GM20000 (cell line): ENCODE results near the gene IRF2BP1.

Experiments used
- DNase-seq: peaks from one replicate; pipeline ENCODE4 v3.0.0; 2012; ENCODE audit warnings: low spot score
- TF ChIP-seq, protein P1 (sequence below): IDR thresholded peaks from 2 replicates; pipeline ENCODE4 v1.5.1; 2012; ENCODE audit warnings: mild to moderate bottlenecking, control low read depth; ENCODE audit errors: extremely low read depth, missing control alignments

Gene IRF2BP1

DNA sequence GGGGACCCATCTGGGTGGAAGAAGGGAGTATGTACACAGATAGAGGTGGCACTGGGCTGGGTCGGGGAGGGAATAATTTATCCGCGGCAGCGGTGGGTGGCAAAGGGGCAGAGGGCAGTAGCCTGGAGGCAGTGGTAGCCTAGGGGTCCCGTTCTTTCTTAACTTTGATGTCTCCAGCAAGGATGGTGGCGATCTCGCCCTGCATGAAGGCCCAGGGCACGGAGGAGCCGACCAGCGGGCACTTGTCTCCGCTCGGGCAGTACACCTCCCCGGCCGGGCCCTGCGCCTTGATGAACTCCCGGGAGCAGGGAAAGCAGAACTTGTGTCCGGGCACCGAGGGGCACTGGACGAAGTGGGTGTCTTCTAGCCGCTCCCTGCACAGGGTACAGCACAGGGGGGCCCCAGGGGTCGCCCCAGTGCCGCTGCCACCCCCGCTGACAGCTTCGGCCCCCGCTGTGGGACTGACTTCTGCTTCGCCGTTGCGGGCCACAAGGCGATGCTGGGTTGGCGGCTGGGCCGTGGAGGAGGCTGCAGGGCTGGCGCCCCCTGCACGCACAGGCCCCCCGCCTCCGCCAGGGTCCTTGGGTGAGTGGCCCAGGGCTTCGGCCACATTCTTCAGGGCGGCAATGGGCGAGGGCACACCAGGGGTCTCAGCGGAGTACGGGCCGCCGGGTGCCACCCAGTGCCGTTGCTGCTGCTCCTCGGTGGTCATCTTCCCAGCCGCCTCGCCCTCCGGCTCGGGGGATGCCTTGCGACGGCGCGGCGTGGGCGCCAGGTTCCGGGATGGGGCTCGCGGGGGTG is 1.9 kb downstream of the IRF2BP1 start:
- no peak for DNase-seq
- TF ChIP-seq, protein P1, sequence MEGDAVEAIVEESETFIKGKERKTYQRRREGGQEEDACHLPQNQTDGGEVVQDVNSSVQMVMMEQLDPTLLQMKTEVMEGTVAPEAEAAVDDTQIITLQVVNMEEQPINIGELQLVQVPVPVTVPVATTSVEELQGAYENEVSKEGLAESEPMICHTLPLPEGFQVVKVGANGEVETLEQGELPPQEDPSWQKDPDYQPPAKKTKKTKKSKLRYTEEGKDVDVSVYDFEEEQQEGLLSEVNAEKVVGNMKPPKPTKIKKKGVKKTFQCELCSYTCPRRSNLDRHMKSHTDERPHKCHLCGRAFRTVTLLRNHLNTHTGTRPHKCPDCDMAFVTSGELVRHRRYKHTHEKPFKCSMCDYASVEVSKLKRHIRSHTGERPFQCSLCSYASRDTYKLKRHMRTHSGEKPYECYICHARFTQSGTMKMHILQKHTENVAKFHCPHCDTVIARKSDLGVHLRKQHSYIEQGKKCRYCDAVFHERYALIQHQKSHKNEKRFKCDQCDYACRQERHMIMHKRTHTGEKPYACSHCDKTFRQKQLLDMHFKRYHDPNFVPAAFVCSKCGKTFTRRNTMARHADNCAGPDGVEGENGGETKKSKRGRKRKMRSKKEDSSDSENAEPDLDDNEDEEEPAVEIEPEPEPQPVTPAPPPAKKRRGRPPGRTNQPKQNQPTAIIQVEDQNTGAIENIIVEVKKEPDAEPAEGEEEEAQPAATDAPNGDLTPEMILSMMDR = no peak

DNA sequence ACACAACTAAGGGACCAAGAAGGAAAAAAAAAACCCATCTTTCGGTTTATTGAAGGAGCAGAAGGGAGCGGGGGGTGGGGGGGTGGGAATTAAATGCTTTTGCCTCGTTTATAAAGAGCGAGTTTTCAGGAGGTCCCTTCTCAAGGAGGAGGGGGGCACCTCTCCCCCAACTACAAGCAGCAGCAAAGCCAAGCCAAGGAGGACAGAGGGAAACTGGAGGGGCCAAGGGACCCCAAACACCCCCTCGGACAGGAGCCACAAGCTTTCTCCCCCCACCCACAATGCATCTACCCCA is 2.4 kb downstream of the IRF2BP1 start:
- TF ChIP-seq, protein P1 = no peak
- no peak for DNase-seq

DNA sequence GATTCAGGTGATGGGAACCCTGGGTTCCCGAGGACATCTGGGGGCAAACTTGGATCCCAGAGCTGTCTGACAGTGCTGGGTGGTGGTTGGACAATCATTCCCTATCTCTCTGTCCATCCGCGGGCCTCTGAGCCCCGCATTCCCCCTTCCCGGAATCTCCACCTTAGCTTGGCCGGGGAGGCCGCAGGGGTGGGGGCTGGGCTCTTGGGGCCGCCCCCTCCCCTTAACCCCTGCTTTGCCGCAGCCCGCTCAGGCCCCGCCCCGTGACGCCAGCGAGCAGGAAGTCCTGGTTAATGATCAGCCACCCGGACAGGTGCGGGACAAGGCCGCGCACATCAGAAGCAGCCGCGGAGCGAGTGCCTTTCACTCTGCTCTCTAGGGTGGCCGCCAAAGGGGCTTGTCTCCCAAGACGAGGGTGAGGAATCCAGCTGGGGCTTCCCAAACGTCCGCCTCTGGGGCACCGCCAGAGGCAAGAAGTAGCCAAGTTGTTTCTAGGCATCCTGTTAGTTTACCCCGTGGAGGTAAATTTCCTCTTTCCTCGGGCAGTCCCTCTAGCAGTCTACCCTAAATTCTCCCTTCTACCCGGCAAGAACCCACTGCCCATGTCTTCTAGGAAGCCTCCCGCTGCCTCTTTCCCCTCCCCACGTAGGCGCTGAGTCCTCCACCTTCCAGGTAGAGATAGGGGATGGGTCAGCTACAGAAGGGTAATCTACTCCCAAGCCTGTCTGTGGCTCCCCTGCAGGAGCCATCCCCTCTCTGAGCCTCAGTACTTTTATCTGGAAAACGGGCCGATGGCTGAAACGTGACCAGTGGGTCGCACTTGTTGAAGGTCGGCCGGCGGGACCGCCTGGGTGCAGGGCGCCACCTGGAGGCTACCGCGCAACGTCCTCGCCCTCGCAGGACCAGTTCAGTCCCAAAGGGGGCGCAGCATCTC is 3.0 kb downstream of the IRF2BP1 start:
- TF ChIP-seq, protein P1 = peak; percentile 100

DNA sequence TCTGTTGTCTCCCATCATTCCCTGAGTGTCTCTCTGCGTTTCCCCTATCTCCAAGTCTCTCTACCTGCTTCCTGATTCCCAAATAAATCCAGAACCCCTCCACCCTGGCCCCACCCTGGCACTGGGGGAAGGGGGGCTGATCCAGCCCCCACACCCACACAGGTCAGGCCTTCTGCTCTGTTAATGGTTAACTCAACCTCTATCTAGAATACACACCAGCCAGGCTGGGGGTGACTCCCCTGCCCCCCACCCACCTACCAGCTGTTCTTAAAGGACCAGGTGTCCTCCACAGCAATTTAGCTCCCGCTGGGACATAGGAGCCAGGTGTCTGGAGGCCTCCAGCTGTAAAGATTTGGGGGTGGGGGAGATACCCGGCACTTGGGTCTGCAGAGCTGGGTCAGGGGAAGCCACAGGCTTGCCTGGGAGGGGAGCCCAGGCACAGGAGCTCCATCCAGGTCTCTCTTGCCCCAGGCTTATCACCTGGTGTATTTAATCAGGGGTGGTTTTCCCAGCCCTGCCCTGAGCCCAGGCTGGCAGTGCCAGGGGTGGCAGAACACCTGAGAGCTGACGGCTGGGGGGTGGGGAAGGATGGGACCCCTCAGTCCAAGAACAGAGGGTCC is 3.9 kb downstream of the IRF2BP1 start:
- DNase-seq = no peak
- TF ChIP-seq, protein P1 = no peak

More for the DNA sequence above, 3.0 kb downstream of the IRF2BP1 start:
- peak; percentile 92 for DNase-seq

DNA sequence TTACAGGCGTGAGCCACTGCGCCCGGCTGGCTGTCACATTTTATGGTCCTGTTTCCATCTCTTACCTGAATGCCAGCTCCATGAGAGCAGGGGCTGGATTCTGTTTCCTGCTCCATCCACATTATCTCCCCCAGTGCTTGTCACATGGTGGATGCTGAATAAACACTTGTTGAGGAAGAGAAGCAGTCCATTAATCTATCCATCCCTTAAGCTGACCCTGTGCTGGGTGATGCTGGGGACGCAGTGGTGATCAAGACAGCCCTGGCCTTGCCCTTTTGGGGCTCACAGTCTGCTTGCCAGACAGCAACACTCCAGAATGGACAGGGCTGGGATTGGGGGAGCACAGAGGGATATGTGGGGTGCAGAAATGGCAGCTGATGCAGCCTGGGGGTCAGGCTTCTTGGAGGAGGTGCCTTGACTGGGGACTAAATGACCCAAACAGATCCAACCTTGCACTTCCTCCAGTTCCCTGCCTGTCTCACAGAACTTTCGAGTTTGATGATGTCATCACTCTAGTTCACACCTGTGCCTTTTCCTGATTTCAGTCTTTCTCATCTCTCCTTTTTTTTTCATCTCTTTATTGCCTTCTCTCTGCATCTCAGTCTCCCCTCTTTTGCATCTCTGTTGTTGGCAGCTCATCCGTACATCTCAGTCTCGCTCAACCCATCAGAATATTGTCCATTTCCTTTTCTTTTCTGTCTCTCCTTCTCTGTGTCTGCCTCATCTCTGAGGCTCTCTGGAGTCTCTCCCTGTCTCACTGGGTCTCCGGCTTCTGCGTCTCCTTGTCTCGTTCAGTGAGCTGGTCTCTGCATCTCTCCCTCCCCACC is 4.6 kb downstream of the IRF2BP1 start:
- TF ChIP-seq, protein P1 = no peak
- no peak for DNase-seq

DNA sequence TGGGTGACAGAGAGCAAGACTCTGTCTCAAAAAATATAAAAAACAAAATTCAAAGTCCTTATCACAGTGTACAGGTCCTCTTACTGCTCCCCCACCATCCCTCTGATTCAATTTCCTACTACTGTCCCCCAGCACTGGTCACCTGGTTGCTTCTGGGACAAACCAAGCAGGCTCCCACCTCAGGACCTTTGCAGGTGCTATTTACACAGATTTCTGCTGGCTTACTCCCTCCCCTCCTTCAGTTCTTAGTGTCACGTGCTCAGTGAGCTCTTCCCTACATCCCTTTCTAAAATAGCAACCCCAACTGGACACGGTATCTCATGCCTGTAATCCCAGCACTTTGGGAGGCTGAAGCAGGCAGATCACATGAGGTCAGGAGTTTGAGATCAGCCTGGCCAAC is 6.0 kb downstream of the IRF2BP1 start:
- TF ChIP-seq, protein P1 = no peak
- no peak for DNase-seq
